Measurements from ENCODE around the gene EFCC1. TPM values are rescaled to one million over a fixed set of nuclear protein-coding genes. Genes with fewer than 3 reads are reported as not detected.

EFCC1 gene
- total RNA-seq, 1 donor from 2014 or later = 0.60 TPM

GRCh38 chr3:129030611-129031010, 29.5 kb downstream of the EFCC1 start:
- no peaks in the 10 kb centered on the region for H3K36me3 Mint-ChIP-seq (ENCODE audit: insufficient read depth)
- H3K4me3 Mint-ChIP-seq (ENCODE audit: low read depth) = no peak overlapping the region

GRCh38 chr3:129031476-129032215, 30.5 kb downstream of the EFCC1 start:
- no peaks in the 10 kb centered on the region for H3K9me3 Mint-ChIP-seq (ENCODE audit: low read depth)
- H3K36me3 Mint-ChIP-seq (ENCODE audit: insufficient read depth) = no peaks in the 10 kb centered on the region
- no peak for DNase-seq (ENCODE audit: low spot score, unreplicated experiment)

More at GRCh38 chr3:129030611-129031010, 29.5 kb downstream of the EFCC1 start:
- no peak overlapping the region for H3K27ac Mint-ChIP-seq
- H3K27me3 Mint-ChIP-seq = peaks cover 12% of the 10 kb centered on the region
- DNase-seq (ENCODE audit: low spot score, unreplicated experiment) = no peak
- no peaks in the 10 kb centered on the region for H3K9me3 Mint-ChIP-seq (ENCODE audit: low read depth)
- no peak for TF ChIP-seq CTCF (IDR thresholded peaks at IDR 0.05; ENCODE audit: unreplicated experiment)
- peaks cover 5% of the 10 kb centered on the region for H3K4me1 Mint-ChIP-seq (ENCODE audit: low read depth)

GRCh38 chr3:129032716-129033115, 31.6 kb downstream of the EFCC1 start:
- H3K9me3 Mint-ChIP-seq (ENCODE audit: low read depth) = no peaks in the 10 kb centered on the region
- no peaks in the 10 kb centered on the region for H3K27me3 Mint-ChIP-seq
- TF ChIP-seq CTCF (IDR thresholded peaks at IDR 0.05; ENCODE audit: unreplicated experiment) = no peak
- no peak overlapping the region for H3K27ac Mint-ChIP-seq
- no peak for DNase-seq (ENCODE audit: low spot score, unreplicated experiment)
- peaks cover 3% of the 10 kb centered on the region for H3K4me1 Mint-ChIP-seq (ENCODE audit: low read depth)
- H3K4me3 Mint-ChIP-seq (ENCODE audit: low read depth) = no peak overlapping the region
- no peaks in the 10 kb centered on the region for H3K36me3 Mint-ChIP-seq (ENCODE audit: insufficient read depth)

More at GRCh38 chr3:129031476-129032215, 30.5 kb downstream of the EFCC1 start:
- H3K27me3 Mint-ChIP-seq = peaks cover 3% of the 10 kb centered on the region
- H3K4me1 Mint-ChIP-seq (ENCODE audit: low read depth) = peaks cover 3% of the 10 kb centered on the region
- no peak overlapping the region for H3K4me3 Mint-ChIP-seq (ENCODE audit: low read depth)
- no peak overlapping the region for H3K27ac Mint-ChIP-seq
- TF ChIP-seq CTCF (IDR thresholded peaks at IDR 0.05; ENCODE audit: unreplicated experiment) = no peak

GRCh38 chr3:129033151-129033550, 32.0 kb downstream of the EFCC1 start:
- DNase-seq (ENCODE audit: low spot score, unreplicated experiment) = no peak
- Mint-ChIP-seq H3K9me3 (ENCODE audit: low read depth) (no peaks in the 10 kb centered on the region), H3K27ac (no peak overlapping the region)

More at GRCh38 chr3:129033151-129033550, 32.0 kb downstream of the EFCC1 start:
- no peak for TF ChIP-seq CTCF (IDR thresholded peaks at IDR 0.05; ENCODE audit: unreplicated experiment)
- H3K36me3 Mint-ChIP-seq (ENCODE audit: insufficient read depth) = no peaks in the 10 kb centered on the region
- H3K4me3 Mint-ChIP-seq (ENCODE audit: low read depth) = no peak overlapping the region
- no peaks in the 10 kb centered on the region for H3K27me3 Mint-ChIP-seq
- H3K4me1 Mint-ChIP-seq (ENCODE audit: low read depth) = peaks cover 3% of the 10 kb centered on the region

Measured in progenitor cell of endocrine pancreas (in vitro differentiated cells).